T-helper 1 cell treated with Interleukin-12 subunit alpha and Interleukin-12 subunit beta and Interleukin-4 antibody, amounts not matched to agents 30 μg/mL and 1 μg/mL, for 36 hours (primary cell): Measurements from ENCODE around the gene AREL1.

Experiments used
- H3K27ac Mint-ChIP-seq: one replicate; pipeline ENCODE4 v1.8.0; 2021; ENCODE audit warnings: mild to moderate bottlenecking, mixed read lengths
- H3K27me3 Mint-ChIP-seq: one replicate; pipeline ENCODE4 v1.8.0; 2021; ENCODE audit warnings: low read depth, mixed read lengths
- H3K36me3 Mint-ChIP-seq: one replicate; pipeline ENCODE4 v1.8.0; 2021; ENCODE audit warnings: low read depth, mixed read lengths
- H3K4me1 Mint-ChIP-seq: one replicate; pipeline ENCODE4 v1.8.0; 2021; ENCODE audit warnings: low read depth, mixed read lengths
- H3K4me3 Mint-ChIP-seq: one replicate; pipeline ENCODE4 v1.8.0; 2021; ENCODE audit warnings: mild to moderate bottlenecking, moderate library complexity, mixed read lengths
- H3K9me3 Mint-ChIP-seq: one replicate; pipeline ENCODE4 v1.8.0; 2021; ENCODE audit warnings: mixed read lengths

The AREL1 gene

GRCh38 chr14:74685056-74685455, 27.8 kb downstream of the AREL1 start:
- no peak overlapping the region for H3K4me3 Mint-ChIP-seq
- H3K9me3 Mint-ChIP-seq = no peaks in the 10 kb centered on the region
- no peak overlapping the region for H3K27ac Mint-ChIP-seq
- H3K4me1 Mint-ChIP-seq = peaks cover 12% of the 10 kb centered on the region
- H3K36me3 Mint-ChIP-seq = peaks cover 31% of the 10 kb centered on the region
- no peaks in the 10 kb centered on the region for H3K27me3 Mint-ChIP-seq

GRCh38 chr14:74684434-74684833, 28.4 kb downstream of the AREL1 start:
- Mint-ChIP-seq H3K4me1 (peaks cover 12% of the 10 kb centered on the region), H3K27me3 (no peaks in the 10 kb centered on the region), H3K4me3 (no peak overlapping the region), H3K27ac (no peak overlapping the region), H3K36me3 (peaks cover 31% of the 10 kb centered on the region), H3K9me3 (no peaks in the 10 kb centered on the region)

DNA sequence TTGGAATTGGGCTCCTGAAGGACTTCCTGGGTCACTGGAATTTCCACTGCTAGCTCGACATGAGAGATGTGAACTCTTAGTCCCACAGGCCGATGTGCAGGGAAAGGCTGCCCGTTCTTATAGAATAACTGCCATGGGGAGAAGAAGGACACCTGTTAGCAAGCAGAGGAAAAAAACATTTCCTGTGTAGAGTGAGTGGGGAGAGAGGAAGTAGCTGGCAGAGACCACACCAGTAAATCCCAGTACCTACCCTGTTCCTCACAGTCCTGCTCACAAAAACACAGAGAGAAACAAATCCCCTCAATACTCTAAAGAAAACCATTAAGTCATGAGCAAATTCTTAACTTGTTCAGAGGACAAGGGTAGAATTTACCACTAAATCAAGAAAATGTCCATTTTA, 29.5 kb downstream of the AREL1 start:
- no peaks in the 10 kb centered on the region for H3K27me3 Mint-ChIP-seq
- peaks cover 27% of the 10 kb centered on the region for H3K36me3 Mint-ChIP-seq
- H3K9me3 Mint-ChIP-seq = no peaks in the 10 kb centered on the region
- H3K27ac Mint-ChIP-seq = no peak overlapping the region
- H3K4me1 Mint-ChIP-seq = peaks cover 12% of the 10 kb centered on the region
- H3K4me3 Mint-ChIP-seq = no peak overlapping the region

GRCh38 chr14:74682169-74682952, 30.5 kb downstream of the AREL1 start:
- H3K27ac Mint-ChIP-seq = no peak overlapping the region

GRCh38 chr14:74675219-74675618, 37.7 kb downstream of the AREL1 start:
- no peaks in the 10 kb centered on the region for H3K27me3 Mint-ChIP-seq
- H3K9me3 Mint-ChIP-seq = no peaks in the 10 kb centered on the region
- H3K27ac Mint-ChIP-seq = no peak overlapping the region
- H3K4me3 Mint-ChIP-seq = no peak overlapping the region
- peaks cover 29% of the 10 kb centered on the region for H3K36me3 Mint-ChIP-seq
- H3K4me1 Mint-ChIP-seq = no peaks in the 10 kb centered on the region

More at GRCh38 chr14:74682169-74682952, 30.5 kb downstream of the AREL1 start:
- Mint-ChIP-seq H3K4me3 (no peak overlapping the region), H3K4me1 (peaks cover 12% of the 10 kb centered on the region), H3K36me3 (peaks cover 25% of the 10 kb centered on the region), H3K27me3 (no peaks in the 10 kb centered on the region), H3K9me3 (no peaks in the 10 kb centered on the region)

- no peak overlapping the region for H3K4me3 Mint-ChIP-seq
- H3K27ac Mint-ChIP-seq = no peak overlapping the region
- H3K27me3 Mint-ChIP-seq = no peaks in the 10 kb centered on the region
- no peaks in the 10 kb centered on the region for H3K4me1 Mint-ChIP-seq
- H3K36me3 Mint-ChIP-seq = peaks cover 37% of the 10 kb centered on the region
- H3K9me3 Mint-ChIP-seq = no peaks in the 10 kb centered on the region
These were observed 39.1 kb downstream of the AREL1 start for GRCh38 chr14:74673768-74674167.

- Mint-ChIP-seq H3K36me3 (peaks cover 47% of the 10 kb centered on the region), H3K4me3 (no peak overlapping the region)
These were observed 41.1 kb downstream of the AREL1 start for GRCh38 chr14:74671789-74672188.

DNA sequence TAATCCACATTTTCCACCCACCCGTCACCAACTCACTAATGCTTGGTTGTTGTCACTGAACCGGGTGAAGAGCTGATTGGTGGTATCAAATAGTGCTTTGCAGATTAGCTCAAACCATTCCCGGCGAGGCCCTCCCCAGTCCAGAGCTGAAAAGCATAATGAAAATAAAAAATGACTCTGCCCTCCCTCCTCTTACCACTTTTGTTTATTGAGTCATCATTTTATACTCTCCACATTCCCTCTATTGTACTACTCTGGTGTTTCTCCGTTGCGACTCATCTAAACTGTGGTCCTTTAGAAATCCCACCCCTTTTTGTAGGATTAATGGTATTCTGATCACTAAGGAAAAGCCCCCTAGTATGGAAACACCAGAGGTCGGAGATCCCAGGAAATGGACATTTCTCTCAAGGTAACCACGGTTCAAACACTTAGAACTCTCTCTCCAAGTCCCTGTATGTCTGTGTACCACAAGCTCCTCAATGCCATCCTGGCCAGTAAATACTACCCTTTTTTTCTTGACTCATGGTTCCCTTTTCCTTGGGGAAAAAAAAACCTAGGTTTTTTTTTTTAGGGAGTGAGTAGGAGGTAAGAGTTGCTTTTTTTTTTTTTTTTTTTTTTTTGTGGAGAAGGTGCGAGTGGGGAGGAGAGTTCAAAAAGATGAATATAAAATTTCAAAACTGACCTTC, 42.0 kb downstream of the AREL1 start:
- peaks cover 7% of the 10 kb centered on the region for H3K4me1 Mint-ChIP-seq
- H3K4me3 Mint-ChIP-seq = no peak overlapping the region
- no peaks in the 10 kb centered on the region for H3K27me3 Mint-ChIP-seq
- H3K36me3 Mint-ChIP-seq = peaks cover 45% of the 10 kb centered on the region
- no peaks in the 10 kb centered on the region for H3K9me3 Mint-ChIP-seq
- no peak overlapping the region for H3K27ac Mint-ChIP-seq

More at GRCh38 chr14:74671789-74672188, 41.1 kb downstream of the AREL1 start:
- Mint-ChIP-seq H3K9me3 (no peaks in the 10 kb centered on the region), H3K27me3 (no peaks in the 10 kb centered on the region), H3K4me1 (peaks cover 7% of the 10 kb centered on the region), H3K27ac (no peak overlapping the region)

GRCh38 chr14:74669846-74670245, 43.0 kb downstream of the AREL1 start:
- no peaks in the 10 kb centered on the region for H3K27me3 Mint-ChIP-seq
- no peak overlapping the region for H3K4me3 Mint-ChIP-seq
- H3K4me1 Mint-ChIP-seq = peaks cover 7% of the 10 kb centered on the region
- no peaks in the 10 kb centered on the region for H3K9me3 Mint-ChIP-seq
- peaks cover 48% of the 10 kb centered on the region for H3K36me3 Mint-ChIP-seq
- no peak overlapping the region for H3K27ac Mint-ChIP-seq

DNA sequence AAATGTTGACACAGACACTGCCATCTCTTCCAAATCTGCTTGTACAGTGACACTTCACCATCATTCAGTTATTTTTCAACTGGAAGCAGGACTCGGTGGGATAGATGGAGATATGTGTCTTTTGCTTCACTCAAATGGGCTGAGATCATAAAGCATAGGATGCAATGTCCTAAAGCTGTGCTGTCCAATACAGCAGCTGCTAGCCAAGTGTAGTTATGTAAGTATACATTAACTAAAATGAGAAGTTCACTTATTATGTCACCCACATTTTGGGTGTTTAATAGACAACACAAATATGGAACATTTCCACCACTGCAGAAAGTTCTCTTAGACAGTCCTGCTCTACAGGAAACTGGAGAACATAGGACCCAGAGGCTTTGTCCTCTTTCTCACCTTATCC, 43.6 kb downstream of the AREL1 start:
- Mint-ChIP-seq H3K36me3 (peaks cover 49% of the 10 kb centered on the region), H3K4me3 (no peak overlapping the region), H3K27me3 (no peaks in the 10 kb centered on the region), H3K27ac (no peak overlapping the region), H3K4me1 (peaks cover 7% of the 10 kb centered on the region), H3K9me3 (no peaks in the 10 kb centered on the region)

- Mint-ChIP-seq H3K36me3 (peaks cover 57% of the 10 kb centered on the region), H3K9me3 (no peaks in the 10 kb centered on the region), H3K27me3 (no peaks in the 10 kb centered on the region), H3K27ac (no peak overlapping the region), H3K4me3 (no peak overlapping the region), H3K4me1 (peaks cover 7% of the 10 kb centered on the region)
These were observed 45.1 kb downstream of the AREL1 start for GRCh38 chr14:74667758-74668157.

DNA sequence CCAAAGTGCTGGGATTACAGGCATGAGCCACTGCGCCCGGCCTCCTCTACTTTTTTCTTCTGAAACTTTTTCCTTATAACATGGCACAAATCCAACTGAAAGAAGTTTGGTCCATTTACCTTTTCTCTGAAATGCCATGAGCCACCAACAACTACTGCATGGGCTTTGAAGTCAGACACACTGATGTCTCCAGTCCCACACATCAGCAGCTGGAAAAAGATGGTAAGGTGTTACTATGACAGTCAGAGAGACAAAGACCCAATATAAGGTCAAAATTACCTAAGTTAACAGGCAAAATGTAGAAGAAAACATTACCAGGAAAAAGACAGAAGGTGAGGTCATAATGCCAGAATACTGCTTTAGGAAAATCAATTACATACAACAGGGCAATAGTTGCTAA, 48.2 kb downstream of the AREL1 start:
- Mint-ChIP-seq H3K9me3 (no peaks in the 10 kb centered on the region), H3K27me3 (no peaks in the 10 kb centered on the region), H3K36me3 (peaks cover 46% of the 10 kb centered on the region), H3K27ac (no peak overlapping the region), H3K4me1 (peaks cover 7% of the 10 kb centered on the region), H3K4me3 (no peak overlapping the region)

GRCh38 chr14:74663884-74664283, 49.0 kb downstream of the AREL1 start:
- H3K27me3 Mint-ChIP-seq = no peaks in the 10 kb centered on the region
- no peaks in the 10 kb centered on the region for H3K9me3 Mint-ChIP-seq
- no peak overlapping the region for H3K27ac Mint-ChIP-seq
- H3K4me3 Mint-ChIP-seq = no peak overlapping the region
- H3K36me3 Mint-ChIP-seq = peaks cover 40% of the 10 kb centered on the region
- H3K4me1 Mint-ChIP-seq = peaks cover 7% of the 10 kb centered on the region

DNA sequence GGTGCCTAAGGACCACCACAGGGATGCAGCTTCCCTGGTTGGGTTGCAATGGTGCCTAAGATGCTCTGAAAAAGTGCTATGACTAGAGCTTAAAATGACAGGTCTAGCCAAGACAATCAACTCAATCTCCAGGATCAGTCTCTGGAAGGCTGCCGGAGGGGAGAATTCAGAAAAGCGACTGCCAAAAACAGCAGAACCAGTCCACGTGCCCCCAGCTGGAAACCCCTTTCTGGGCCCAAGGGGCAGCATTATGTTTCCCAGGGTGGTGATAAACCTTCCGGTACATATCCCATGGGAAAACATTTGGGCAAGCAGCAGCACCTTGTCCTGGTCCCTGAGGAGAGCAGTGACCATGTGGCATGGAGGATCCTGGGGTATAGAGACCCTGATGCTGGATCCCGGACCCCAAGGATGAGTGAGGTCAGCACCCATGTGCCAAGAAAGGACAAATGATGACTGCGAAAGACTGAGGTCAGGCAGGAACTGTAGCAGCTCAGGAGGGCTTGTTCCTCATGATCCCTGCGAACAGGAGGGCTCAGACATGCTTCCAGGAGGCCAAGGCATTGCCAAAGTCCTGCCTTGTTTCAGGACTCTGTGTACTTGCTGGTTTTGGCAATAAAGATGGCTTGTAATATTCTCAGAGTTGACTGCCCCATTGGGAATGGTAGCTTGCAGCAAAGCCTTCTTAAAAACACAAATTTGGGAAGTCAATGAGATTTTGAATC, 51.0 kb downstream of the AREL1 start:
- H3K4me3 Mint-ChIP-seq = no peak overlapping the region
- H3K27ac Mint-ChIP-seq = no peak overlapping the region
- no peaks in the 10 kb centered on the region for H3K9me3 Mint-ChIP-seq
- H3K36me3 Mint-ChIP-seq = peaks cover 35% of the 10 kb centered on the region
- no peaks in the 10 kb centered on the region for H3K27me3 Mint-ChIP-seq
- no peaks in the 10 kb centered on the region for H3K4me1 Mint-ChIP-seq

- H3K9me3 Mint-ChIP-seq = no peaks in the 10 kb centered on the region
- no peaks in the 10 kb centered on the region for H3K27me3 Mint-ChIP-seq
- no peak overlapping the region for H3K27ac Mint-ChIP-seq
- H3K36me3 Mint-ChIP-seq = peaks cover 35% of the 10 kb centered on the region
- no peaks in the 10 kb centered on the region for H3K4me1 Mint-ChIP-seq
- no peak overlapping the region for H3K4me3 Mint-ChIP-seq
These were observed 52.0 kb downstream of the AREL1 start for GRCh38 chr14:74660863-74661262.
